Hematopoietic multipotent progenitor cell treated with erythropoietin and hydrocortisone succinate and interleukin-3 and kit ligand, for 15 days (in vitro differentiated cells): ENCODE data around the gene WNK3.

Source experiments
- DNase-seq: peaks from one replicate; pipeline ENCODE4 v3.0.0-alpha.2; 2015; ENCODE audit warnings: low spot score

Gene WNK3

DNA sequence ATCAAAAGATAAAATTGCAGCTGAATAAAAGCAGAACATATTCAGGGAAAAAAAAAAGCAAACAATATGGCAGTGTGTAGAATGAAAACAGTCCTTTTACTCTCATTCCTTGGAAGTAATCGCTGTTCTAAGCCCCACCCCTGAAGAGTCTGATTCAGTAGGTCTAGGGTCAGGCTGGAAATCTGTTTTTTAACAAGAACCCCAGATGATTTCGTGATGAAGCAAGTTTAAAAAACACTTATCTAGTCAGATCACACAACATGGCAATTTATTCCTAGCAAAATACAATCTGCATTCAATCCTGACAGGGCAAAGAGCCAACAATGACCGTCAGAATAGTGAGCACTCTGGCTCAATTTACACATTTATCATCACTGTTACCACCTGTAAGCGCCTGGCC lies 190.9 kb downstream of the WNK3 start:
- no peak for DNase-seq

DNA sequence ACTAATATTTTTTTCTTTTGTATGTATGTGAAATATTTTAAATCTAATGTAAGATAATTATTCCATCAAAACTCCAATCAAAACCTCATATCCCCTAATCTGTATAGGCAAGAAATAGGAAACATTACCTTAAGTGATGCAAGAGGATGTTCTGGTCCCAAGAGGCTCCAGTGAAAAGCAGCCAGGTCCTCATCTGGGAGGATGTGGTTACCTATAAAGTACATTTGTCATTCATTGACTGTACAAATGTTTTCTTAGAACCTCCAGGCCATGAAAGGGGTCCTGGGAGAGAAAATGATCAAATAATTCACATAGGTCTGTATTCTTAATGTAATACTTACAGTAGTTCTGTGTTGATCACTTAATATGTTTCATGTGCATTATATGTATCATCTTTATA lies 200.3 kb downstream of the WNK3 start:
- no peak for DNase-seq
